COR-L47 (cell line): ENCODE results near the gene ZNF277.
"Not testable (repeated sequence)": the region's sequence is repeated elsewhere in the genome, so short reads cannot be mapped to it uniquely, and the experiment has no call there.

ENCODE experiments used
- DNase-seq: peaks from one replicate; lab custom pipeline; 2025; lab: John Stamatoyannopoulos, UW

The ZNF277 gene

DNA sequence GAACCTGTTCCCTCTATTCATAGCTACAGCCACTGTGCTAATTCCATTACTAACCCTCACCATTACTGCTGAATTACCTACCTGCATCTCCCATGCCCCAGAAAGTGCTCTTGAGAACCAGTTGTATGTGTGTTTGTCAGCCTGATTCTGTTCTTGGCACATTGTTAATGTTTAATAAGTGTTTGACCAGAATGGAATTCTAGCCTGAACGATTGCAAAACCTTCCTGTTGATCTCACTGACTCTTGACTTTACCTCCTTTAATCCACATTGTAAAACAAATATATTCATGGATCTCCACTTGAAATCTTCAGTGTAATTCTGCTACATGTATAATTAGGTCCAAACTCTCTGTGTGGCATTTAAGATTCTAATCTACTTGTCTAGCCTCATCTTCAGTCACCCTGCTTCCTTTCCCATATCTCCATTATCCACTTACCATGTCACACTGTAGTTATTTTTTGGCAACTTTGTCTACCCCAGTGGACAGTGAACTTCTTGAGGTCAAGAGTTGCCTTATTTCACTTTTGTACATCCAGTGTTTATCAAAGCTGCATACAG, 4.9 kb downstream of the ZNF277 start:
- no peak for DNase-seq

DNA sequence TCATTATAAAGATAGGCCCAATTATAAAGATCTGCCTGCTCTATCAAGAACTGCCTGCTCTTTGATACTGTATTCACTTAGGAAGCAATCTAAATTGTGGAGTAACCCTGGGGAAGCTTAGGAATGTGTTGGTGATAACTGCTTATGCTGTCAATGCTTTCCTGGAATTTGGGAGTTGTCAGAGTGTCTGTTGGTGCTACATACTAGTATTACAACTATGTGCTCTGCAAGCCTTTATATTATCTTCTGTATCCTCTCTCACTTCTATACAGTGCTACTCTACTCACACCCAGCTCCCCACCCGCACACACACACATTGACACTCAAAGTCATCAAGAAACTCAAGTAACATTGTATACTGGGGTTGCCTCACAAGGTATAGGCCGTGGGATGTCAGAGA, 6.1 kb downstream of the ZNF277 start:
- no peak for DNase-seq

DNA sequence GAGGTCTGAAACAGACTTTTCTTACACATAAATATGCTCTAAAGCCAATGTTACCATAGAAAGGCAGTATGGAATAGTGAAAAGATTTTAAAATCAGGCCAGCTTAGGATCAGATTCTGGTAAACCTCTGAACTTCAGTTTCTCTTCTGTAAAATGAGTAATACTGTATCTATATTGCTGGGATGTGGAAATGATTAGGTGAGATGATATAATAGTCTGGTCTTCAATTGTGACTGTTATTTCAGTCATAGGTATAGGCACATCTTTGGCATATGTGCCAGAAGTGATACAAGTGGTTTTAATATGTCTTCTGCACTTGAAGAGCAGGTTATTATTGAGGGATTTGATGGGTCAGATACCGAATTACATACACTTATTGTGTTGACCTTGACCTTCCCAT, 7.2 kb downstream of the ZNF277 start:
- no peak for DNase-seq

GRCh38 chr7:112214268-112214667, 7.8 kb downstream of the ZNF277 start:
- DNase-seq: no peak

DNA sequence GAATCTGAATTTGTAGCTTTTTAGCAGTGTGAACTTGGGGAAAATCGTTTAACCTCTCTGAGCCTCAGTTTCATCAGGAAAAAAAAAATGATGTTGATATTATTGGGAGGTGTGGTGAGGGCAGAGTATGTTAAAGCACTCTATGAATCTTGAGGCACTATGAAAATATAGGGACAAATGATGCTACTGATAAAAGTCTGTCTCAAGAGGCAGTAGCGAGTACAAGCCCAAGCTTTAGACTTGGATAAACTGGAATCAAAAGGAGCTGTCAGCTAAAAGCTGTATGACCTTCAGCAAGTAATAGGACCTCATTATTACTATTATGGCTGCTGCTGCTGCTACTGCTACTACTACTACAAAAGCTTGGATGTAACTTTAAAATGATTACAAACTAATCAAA, 8.4 kb downstream of the ZNF277 start:
- DNase-seq: no peak

GRCh38 chr7:112215787-112216186, 9.3 kb downstream of the ZNF277 start:
- no peak for DNase-seq

GRCh38 chr7:112220877-112221434, 14.5 kb downstream of the ZNF277 start:
- no peak for DNase-seq

DNA sequence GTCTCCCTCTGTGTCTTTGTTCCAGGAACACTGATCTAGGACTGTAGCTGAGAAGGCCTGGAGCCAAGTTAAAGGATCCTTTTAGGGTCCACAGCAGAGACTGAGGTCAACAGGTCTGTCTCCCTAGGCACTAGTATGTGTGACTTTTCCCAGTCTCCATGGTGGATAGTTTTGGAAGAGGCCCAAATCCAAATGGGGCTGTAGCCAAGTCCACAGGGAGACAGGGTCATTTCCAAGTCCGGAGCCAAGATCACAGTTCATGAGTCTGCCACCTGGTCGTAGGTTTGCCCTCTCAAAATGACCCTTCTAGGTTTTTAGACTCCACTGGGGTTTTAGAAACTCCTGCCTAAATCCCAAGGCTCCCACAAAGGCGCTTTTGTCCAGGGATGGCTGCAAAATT, 16.8 kb downstream of the ZNF277 start:
- DNase-seq: no peak

- no peak for DNase-seq
Observed at GRCh38 chr7:112224186-112224585, 17.7 kb downstream of the ZNF277 start.

DNA sequence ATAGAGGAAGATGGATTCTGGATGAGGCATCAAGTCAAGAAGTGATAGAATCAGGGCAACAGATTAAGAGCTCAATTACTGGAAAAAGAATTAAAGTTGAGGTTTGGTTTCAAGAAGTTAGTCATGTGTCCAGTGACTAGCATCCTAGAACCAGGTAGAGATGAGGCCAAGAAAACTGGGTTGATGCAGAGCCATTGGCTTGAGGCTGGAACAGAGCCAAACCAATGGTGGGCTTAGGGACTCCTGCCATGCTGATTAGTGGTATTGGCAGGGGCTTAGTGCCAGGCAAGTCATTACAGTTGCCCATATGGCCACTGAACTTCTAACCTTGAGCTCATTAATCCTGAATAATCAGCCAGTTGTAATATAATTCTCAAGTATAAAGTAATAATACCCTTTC, 18.5 kb downstream of the ZNF277 start:
- DNase-seq: no peak

GRCh38 chr7:112226701-112227276, 20.3 kb downstream of the ZNF277 start:
- DNase-seq: no peak

DNA sequence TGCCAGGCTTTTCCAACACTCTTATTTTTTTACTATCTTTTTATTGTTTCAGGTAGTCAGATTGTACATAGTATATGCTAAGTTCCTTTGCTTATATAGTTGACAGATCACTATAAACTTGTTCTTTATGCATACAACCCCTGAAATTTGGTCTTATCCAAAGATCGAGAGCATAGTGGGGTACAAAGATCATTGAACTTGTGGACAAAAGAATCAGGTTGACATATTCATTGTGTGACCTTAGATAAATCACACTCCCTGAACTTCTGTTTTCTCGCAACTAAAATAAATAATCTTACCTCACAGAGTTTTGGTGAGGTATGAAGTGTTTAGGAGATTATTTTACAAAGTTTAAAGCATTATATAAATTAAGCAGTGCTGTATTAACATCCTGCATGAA, 22.1 kb downstream of the ZNF277 start:
- DNase-seq: no peak

DNA sequence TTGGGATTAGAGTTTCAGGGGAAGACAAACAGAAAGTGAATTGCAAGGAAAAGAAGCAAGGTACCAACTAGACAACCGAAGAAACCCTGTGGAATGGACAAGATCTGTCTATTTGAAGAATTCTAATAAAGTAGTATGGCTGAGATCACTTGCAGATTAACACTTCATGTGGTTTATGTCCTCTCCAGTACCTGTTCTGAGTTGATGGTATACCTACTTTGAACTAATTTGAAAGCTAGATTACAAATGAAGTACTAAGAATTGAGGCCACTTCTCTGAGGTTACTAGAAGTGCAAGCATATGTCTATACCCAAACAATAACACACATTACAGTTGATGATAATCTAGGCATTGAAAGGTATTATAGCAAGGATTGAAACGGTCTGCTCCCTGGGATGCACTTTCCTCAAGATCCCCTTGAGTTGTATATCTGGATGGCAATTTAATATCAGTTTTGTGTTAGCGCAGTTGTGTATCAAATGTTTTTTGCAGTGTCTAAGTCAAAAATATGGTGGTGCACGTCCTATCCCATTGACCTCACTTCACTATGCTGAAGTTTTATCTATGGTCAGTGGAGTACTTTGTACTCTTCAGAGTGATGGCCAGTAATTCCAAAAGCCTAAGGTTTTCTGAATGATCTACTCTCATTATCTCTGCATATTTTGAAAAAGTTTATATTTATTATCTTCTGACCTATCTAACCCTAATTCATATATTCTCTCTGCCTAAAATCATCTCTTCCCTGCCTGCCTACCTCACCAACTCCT, 25.9 kb downstream of the ZNF277 start:
- no peak for DNase-seq

GRCh38 chr7:112233048-112233697, 26.7 kb downstream of the ZNF277 start:
- no peak for DNase-seq

DNA sequence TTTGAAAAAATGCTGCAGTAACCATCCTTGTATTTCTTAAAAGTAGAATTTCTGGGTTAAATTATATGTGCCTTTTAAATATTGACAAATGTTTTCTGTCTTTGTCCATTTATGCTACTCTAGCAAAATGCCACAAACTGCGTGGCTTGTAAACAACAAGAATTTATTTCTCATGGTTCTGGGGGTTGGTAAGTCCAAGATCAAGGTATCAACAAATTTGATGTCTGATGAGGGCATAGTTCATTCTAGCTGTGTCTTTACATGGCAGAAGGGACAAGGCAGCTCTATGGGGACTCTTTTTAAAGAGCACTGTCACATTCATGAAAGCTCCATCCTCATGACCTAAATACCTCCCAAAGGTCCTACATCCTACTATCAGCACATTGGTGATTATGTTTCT, 27.7 kb downstream of the ZNF277 start:
- no peak for DNase-seq

GRCh38 chr7:112236597-112236996, 30.1 kb downstream of the ZNF277 start:
- no peak for DNase-seq

GRCh38 chr7:112238330-112238729, 31.8 kb downstream of the ZNF277 start:
- DNase-seq: no peak

DNA sequence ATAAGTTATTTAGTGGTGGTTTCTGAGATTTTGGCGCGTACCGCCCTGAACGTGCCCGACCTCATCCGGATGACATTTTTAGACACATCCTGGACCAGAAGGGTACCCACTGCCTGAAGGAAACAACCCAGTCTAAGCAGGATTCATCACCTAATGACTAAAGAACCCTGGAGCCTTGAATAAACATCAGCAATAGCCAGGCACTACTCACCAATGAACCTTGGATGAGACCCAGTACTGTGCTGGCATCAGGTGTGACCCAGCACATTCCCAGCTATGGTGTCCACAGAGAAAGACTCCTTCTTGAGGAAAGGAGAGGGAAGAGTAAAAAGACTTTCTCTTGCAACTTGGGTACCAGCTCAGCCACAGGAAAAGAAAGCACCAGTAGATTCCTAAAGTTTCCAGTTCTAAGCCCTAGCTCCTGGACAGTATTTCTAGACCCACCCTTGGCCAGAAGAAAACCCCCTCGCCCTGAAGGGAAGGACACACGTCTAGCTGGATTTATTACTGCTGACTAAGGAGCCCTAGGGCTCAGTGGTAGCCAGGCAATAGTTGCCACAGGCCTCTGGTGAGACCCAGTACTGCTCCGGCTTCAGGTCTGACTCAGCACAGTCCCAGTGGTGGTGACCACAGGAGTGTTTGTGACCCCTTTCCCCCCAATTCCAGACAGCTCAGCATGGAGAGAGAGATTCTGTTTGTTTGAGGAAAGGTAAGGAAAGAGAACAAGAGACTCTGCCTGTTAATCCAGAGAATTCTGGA, 32.5 kb downstream of the ZNF277 start:
- no peak for DNase-seq

- DNase-seq: no peak
Observed at GRCh38 chr7:112248598-112248997, 42.1 kb downstream of the ZNF277 start.

DNA sequence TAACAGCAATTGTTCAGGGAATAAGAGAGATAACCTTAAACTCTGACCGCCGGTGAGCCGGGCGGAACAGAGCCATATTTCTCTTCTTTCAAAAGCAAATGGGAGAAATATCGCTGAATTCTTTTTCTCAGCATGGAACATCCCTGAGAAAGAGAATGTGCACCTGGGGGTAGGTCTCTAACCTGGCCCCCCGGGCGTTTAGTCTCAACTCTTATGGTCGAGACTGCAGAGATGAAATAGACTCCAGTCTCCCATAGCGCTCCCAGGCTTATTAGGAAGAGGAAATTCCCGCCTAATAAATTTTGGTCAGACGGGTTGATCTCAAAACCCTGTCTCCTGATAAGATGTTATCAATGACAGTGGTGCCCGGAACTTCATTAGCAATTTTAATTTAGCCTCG, 43.5 kb downstream of the ZNF277 start:
- not testable (repeated sequence) for DNase-seq

- DNase-seq: no peak
Observed at GRCh38 chr7:112252141-112252540, 45.6 kb downstream of the ZNF277 start.

DNA sequence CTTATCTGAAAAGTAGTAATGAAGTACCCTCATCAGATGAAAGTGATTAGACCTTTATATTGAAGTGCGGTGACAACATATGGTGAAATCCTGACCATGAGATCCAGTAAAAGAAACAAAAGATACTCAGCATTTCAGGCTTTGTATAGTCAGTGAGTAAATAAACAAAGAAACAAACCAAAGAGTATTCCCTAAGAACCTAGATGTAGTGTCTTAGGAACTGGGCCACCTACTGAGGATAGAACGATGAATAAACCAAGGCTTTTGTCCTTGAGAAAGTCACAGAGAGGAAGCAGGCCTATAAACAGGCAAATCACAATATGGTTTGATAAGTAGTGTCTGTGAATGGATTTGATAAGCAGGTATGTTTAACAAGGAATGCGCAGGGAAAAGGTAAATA, 46.2 kb downstream of the ZNF277 start:
- DNase-seq: no peak
